ENCODE results near the gene SFSWAP. TPM values are rescaled to one million over a fixed set of nuclear protein-coding genes. Genes with fewer than 3 reads are reported as not detected.
"Not testable (repeated sequence)": the region's sequence is repeated elsewhere in the genome, so short reads cannot be mapped to it uniquely, and the experiment has no call there.

The SFSWAP gene
- polyA plus RNA-seq, 2 donors, result 20.8 to 27.9 TPM

GRCh38 chr12:131775392-131776236 is 64.7 kb downstream of the SFSWAP start:
- 58 to 65% methylated on average over 17 of the region's 17 CpGs for WGBS, 2 donors
- no peak overlapping the region for H3K4me3 ChIP-seq (ENCODE audit: low read depth in 1 of 2, low read length in 2 of 2)
- H3K36me3 ChIP-seq (ENCODE audit: control insufficient read depth in 2 of 2, insufficient read depth in 2 of 2, low read length in 1 of 2), result peaks cover 9 to 21% of the 10 kb centered on the region in 2 donors
- H3K27ac ChIP-seq (ENCODE audit: low read depth in 2 of 2, low read length in 1 of 2), result peak overlapping the region in 1 of 2 donors; percentile 24
- no peaks in the 10 kb centered on the region for H3K9me3 ChIP-seq (ENCODE audit: control insufficient read depth in 2 of 2, insufficient read depth in 1 of 2, low read depth in 1 of 2, low read length in 1 of 2)
- no peaks in the 10 kb centered on the region for H3K4me1 ChIP-seq (ENCODE audit: control insufficient read depth in 2 of 2, insufficient read depth in 2 of 2, low read length in 1 of 2)
- no peaks in the 10 kb centered on the region for H3K27me3 ChIP-seq (ENCODE audit: control insufficient read depth in 1 of 2, insufficient read depth in 2 of 2, low read length in 2 of 2)

- Histone ChIP-seq H3K4me3 (ENCODE audit: low read depth in 1 of 2, low read length in 2 of 2) (no peak overlapping the region), H3K9me3 (ENCODE audit: control insufficient read depth in 2 of 2, insufficient read depth in 1 of 2, low read depth in 1 of 2, low read length in 1 of 2) (no peaks in the 10 kb centered on the region), H3K36me3 (ENCODE audit: control insufficient read depth in 2 of 2, insufficient read depth in 2 of 2, low read length in 1 of 2) (peaks cover 3 to 17% of the 10 kb centered on the region in 2 donors), H3K27ac (ENCODE audit: low read depth in 2 of 2, low read length in 1 of 2) (no peak overlapping the region), H3K27me3 (ENCODE audit: control insufficient read depth in 1 of 2, insufficient read depth in 2 of 2, low read length in 2 of 2) (no peaks in the 10 kb centered on the region), H3K4me1 (ENCODE audit: control insufficient read depth in 2 of 2, insufficient read depth in 2 of 2, low read length in 1 of 2) (no peaks in the 10 kb centered on the region)
- WGBS, 2 donors, result 68 to 71% methylated on average over 14 of the region's 14 CpGs
Observed at GRCh38 chr12:131776237-131776889, 65.5 kb downstream of the SFSWAP start.

- H3K36me3 ChIP-seq (ENCODE audit: control insufficient read depth in 2 of 2, insufficient read depth in 2 of 2, low read length in 1 of 2), result peaks cover 3 to 16% of the 10 kb centered on the region in 2 donors
- H3K27ac ChIP-seq (ENCODE audit: low read depth in 2 of 2, low read length in 1 of 2); H3K4me3 ChIP-seq (ENCODE audit: low read depth in 1 of 2, low read length in 2 of 2); H3K9me3 ChIP-seq (ENCODE audit: control insufficient read depth in 2 of 2, insufficient read depth in 1 of 2, low read depth in 1 of 2, low read length in 1 of 2); H3K27me3 ChIP-seq (ENCODE audit: control insufficient read depth in 1 of 2, insufficient read depth in 2 of 2, low read length in 2 of 2); H3K4me1 ChIP-seq (ENCODE audit: control insufficient read depth in 2 of 2, insufficient read depth in 2 of 2, low read length in 1 of 2): not testable (repeated sequence)
- WGBS, 2 donors, result 96 to 99% methylated on average over 9 of the region's 9 CpGs
Observed at GRCh38 chr12:131777269-131777668, 66.4 kb downstream of the SFSWAP start.

GRCh38 chr12:131779027-131779426 is 68.1 kb downstream of the SFSWAP start:
- WGBS, 2 donors, result 96 to 99% methylated on average over 23 of the region's 23 CpGs
- H3K36me3 ChIP-seq (ENCODE audit: control insufficient read depth in 2 of 2, insufficient read depth in 2 of 2, low read length in 1 of 2), result peaks cover 0 to 13% of the 10 kb centered on the region in 2 donors

GRCh38 chr12:131782061-131782460 is 71.2 kb downstream of the SFSWAP start:
- Histone ChIP-seq H3K27me3 (ENCODE audit: control insufficient read depth in 1 of 2, insufficient read depth in 2 of 2, low read length in 2 of 2) (no peaks in the 10 kb centered on the region), H3K4me1 (ENCODE audit: control insufficient read depth in 2 of 2, insufficient read depth in 2 of 2, low read length in 1 of 2) (no peaks in the 10 kb centered on the region), H3K27ac (ENCODE audit: low read depth in 2 of 2, low read length in 1 of 2) (no peak overlapping the region), H3K36me3 (ENCODE audit: control insufficient read depth in 2 of 2, insufficient read depth in 2 of 2, low read length in 1 of 2) (peaks cover 6 to 25% of the 10 kb centered on the region in 2 donors), H3K4me3 (ENCODE audit: low read depth in 1 of 2, low read length in 2 of 2) (no peak overlapping the region), H3K9me3 (ENCODE audit: control insufficient read depth in 2 of 2, insufficient read depth in 1 of 2, low read depth in 1 of 2, low read length in 1 of 2) (no peaks in the 10 kb centered on the region)
- 92 to 98% methylated on average over 2 of the region's 2 CpGs for WGBS, 2 donors

More at GRCh38 chr12:131779027-131779426, 68.1 kb downstream of the SFSWAP start:
- H3K27me3 ChIP-seq (ENCODE audit: control insufficient read depth in 1 of 2, insufficient read depth in 2 of 2, low read length in 2 of 2), result no peaks in the 10 kb centered on the region
- no peak overlapping the region for H3K27ac ChIP-seq (ENCODE audit: low read depth in 2 of 2, low read length in 1 of 2)
- H3K4me3 ChIP-seq (ENCODE audit: low read depth in 1 of 2, low read length in 2 of 2), result no peak overlapping the region
- no peaks in the 10 kb centered on the region for H3K4me1 ChIP-seq (ENCODE audit: control insufficient read depth in 2 of 2, insufficient read depth in 2 of 2, low read length in 1 of 2)
- H3K9me3 ChIP-seq (ENCODE audit: control insufficient read depth in 2 of 2, insufficient read depth in 1 of 2, low read depth in 1 of 2, low read length in 1 of 2), result no peaks in the 10 kb centered on the region

- Histone ChIP-seq H3K9me3 (ENCODE audit: control insufficient read depth in 2 of 2, insufficient read depth in 1 of 2, low read depth in 1 of 2, low read length in 1 of 2) (no peaks in the 10 kb centered on the region), H3K4me1 (ENCODE audit: control insufficient read depth in 2 of 2, insufficient read depth in 2 of 2, low read length in 1 of 2) (no peaks in the 10 kb centered on the region), H3K4me3 (ENCODE audit: low read depth in 1 of 2, low read length in 2 of 2) (no peak overlapping the region), H3K36me3 (ENCODE audit: control insufficient read depth in 2 of 2, insufficient read depth in 2 of 2, low read length in 1 of 2) (peaks cover 6 to 27% of the 10 kb centered on the region in 2 donors), H3K27ac (ENCODE audit: low read depth in 2 of 2, low read length in 1 of 2) (no peak overlapping the region), H3K27me3 (ENCODE audit: control insufficient read depth in 1 of 2, insufficient read depth in 2 of 2, low read length in 2 of 2) (no peaks in the 10 kb centered on the region)
- 33 to 52% methylated on average over 10 of the region's 10 CpGs for WGBS, 2 donors
Observed at GRCh38 chr12:131783915-131784541, 73.1 kb downstream of the SFSWAP start.

- H3K36me3 ChIP-seq (ENCODE audit: control insufficient read depth in 2 of 2, insufficient read depth in 2 of 2, low read length in 1 of 2), result peaks cover 6 to 31% of the 10 kb centered on the region in 2 donors
- no peaks in the 10 kb centered on the region for H3K4me1 ChIP-seq (ENCODE audit: control insufficient read depth in 2 of 2, insufficient read depth in 2 of 2, low read length in 1 of 2)
- no peak overlapping the region for H3K4me3 ChIP-seq (ENCODE audit: low read depth in 1 of 2, low read length in 2 of 2)
- 88 to 89% methylated on average over 30 of the region's 30 CpGs for WGBS, 2 donors
- H3K27ac ChIP-seq (ENCODE audit: low read depth in 2 of 2, low read length in 1 of 2), result no peak overlapping the region
- no peaks in the 10 kb centered on the region for H3K27me3 ChIP-seq (ENCODE audit: control insufficient read depth in 1 of 2, insufficient read depth in 2 of 2, low read length in 2 of 2)
- no peaks in the 10 kb centered on the region for H3K9me3 ChIP-seq (ENCODE audit: control insufficient read depth in 2 of 2, insufficient read depth in 1 of 2, low read depth in 1 of 2, low read length in 1 of 2)
Observed at GRCh38 chr12:131784909-131785762, 74.2 kb downstream of the SFSWAP start.

- 93 to 95% methylated on average over 15 of the region's 15 CpGs for WGBS, 2 donors
- no peak overlapping the region for H3K4me3 ChIP-seq (ENCODE audit: low read depth in 1 of 2, low read length in 2 of 2)
- H3K27me3 ChIP-seq (ENCODE audit: control insufficient read depth in 1 of 2, insufficient read depth in 2 of 2, low read length in 2 of 2), result no peaks in the 10 kb centered on the region
Observed at GRCh38 chr12:131785763-131786330, 75.0 kb downstream of the SFSWAP start.

GRCh38 chr12:131786331-131786730 is 75.4 kb downstream of the SFSWAP start:
- H3K9me3 ChIP-seq (ENCODE audit: control insufficient read depth in 2 of 2, insufficient read depth in 1 of 2, low read depth in 1 of 2, low read length in 1 of 2), result no peaks in the 10 kb centered on the region
- no peak overlapping the region for H3K4me3 ChIP-seq (ENCODE audit: low read depth in 1 of 2, low read length in 2 of 2)
- no peaks in the 10 kb centered on the region for H3K27me3 ChIP-seq (ENCODE audit: control insufficient read depth in 1 of 2, insufficient read depth in 2 of 2, low read length in 2 of 2)
- 86 to 88% methylated on average over 12 to 15 of the region's 15 CpGs for WGBS, 2 donors
- H3K36me3 ChIP-seq (ENCODE audit: control insufficient read depth in 2 of 2, insufficient read depth in 2 of 2, low read length in 1 of 2), result peaks cover 6 to 29% of the 10 kb centered on the region in 2 donors
- no peak overlapping the region for H3K27ac ChIP-seq (ENCODE audit: low read depth in 2 of 2, low read length in 1 of 2)
- H3K4me1 ChIP-seq (ENCODE audit: control insufficient read depth in 2 of 2, insufficient read depth in 2 of 2, low read length in 1 of 2), result no peaks in the 10 kb centered on the region

More at GRCh38 chr12:131785763-131786330, 75.0 kb downstream of the SFSWAP start:
- H3K27ac ChIP-seq (ENCODE audit: low read depth in 2 of 2, low read length in 1 of 2), result no peak overlapping the region
- H3K36me3 ChIP-seq (ENCODE audit: control insufficient read depth in 2 of 2, insufficient read depth in 2 of 2, low read length in 1 of 2), result peaks cover 6 to 29% of the 10 kb centered on the region in 2 donors
- no peaks in the 10 kb centered on the region for H3K9me3 ChIP-seq (ENCODE audit: control insufficient read depth in 2 of 2, insufficient read depth in 1 of 2, low read depth in 1 of 2, low read length in 1 of 2)
- H3K4me1 ChIP-seq (ENCODE audit: control insufficient read depth in 2 of 2, insufficient read depth in 2 of 2, low read length in 1 of 2), result no peaks in the 10 kb centered on the region

All from esophagus (tissue), 2 donors.